GM18858 (cell line): Measurements from ENCODE around the gene ACAD8.
"Not testable (repeated sequence)": the region's sequence is repeated elsewhere in the genome, so short reads cannot be mapped to it uniquely, and the experiment has no call there.

Experiments used
- ATAC-seq: cut with Tn5 transposase; IDR thresholded peaks from one replicate; pipeline ENCODE4 v1.9.1; 2021; ENCODE audit not compliant: unreplicated experiment

ACAD8 gene

DNA sequence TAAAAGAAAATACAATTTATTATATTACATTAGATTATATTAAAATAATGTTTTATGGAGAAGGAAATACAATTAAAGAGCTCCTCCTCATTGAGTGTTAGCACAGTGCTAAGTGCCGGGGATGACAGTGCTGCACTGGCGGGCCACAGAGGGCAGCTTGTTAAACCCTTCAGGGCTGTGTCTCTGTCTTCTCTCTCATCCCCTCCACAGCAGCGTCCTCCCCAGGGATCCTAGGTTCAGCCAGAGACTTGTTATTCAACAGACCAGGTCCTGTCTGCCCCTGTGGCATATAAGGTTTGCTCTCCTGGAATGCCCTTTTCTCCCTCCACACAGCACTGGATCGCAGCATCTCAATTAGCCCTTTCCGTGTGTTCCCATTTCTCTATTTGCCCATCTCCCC lies 14.4 kb upstream of the ACAD8 start:
- no peak for ATAC-seq

- no peak for ATAC-seq
These were observed 12.8 kb upstream of the ACAD8 start for GRCh38 chr11:134240592-134240991.

- ATAC-seq: no peak
These were observed 11.0 kb upstream of the ACAD8 start for GRCh38 chr11:134242376-134242775.

- ATAC-seq: no peak
These were observed 9.5 kb upstream of the ACAD8 start for GRCh38 chr11:134243913-134244312.

- ATAC-seq: no peak
These were observed 8.8 kb upstream of the ACAD8 start for GRCh38 chr11:134244593-134244992.

DNA sequence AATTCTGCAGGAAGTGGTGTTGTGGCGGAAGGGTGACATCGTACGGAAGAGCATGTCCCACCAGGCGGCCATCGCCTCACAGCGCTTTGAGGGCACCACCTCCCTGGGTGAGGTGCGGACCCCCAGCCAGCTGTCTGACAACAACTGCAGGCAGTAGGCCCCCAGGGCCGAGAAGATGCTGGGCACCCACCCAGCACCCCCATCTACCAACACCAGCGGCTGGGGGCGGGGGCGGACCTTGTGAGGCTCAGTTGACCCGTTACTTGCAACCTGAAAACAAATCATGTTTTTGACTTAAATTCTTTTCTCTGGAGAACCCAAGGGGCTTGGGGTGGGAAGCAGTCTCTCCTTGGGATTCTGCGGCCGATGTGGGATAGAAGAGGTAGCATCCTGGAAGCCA lies 7.9 kb upstream of the ACAD8 start:
- no peak for ATAC-seq

- ATAC-seq: no peak
These were observed 7.3 kb upstream of the ACAD8 start for GRCh38 chr11:134246100-134246499.

- ATAC-seq: no peak
These were observed 6.7 kb upstream of the ACAD8 start for GRCh38 chr11:134246678-134247077.

DNA sequence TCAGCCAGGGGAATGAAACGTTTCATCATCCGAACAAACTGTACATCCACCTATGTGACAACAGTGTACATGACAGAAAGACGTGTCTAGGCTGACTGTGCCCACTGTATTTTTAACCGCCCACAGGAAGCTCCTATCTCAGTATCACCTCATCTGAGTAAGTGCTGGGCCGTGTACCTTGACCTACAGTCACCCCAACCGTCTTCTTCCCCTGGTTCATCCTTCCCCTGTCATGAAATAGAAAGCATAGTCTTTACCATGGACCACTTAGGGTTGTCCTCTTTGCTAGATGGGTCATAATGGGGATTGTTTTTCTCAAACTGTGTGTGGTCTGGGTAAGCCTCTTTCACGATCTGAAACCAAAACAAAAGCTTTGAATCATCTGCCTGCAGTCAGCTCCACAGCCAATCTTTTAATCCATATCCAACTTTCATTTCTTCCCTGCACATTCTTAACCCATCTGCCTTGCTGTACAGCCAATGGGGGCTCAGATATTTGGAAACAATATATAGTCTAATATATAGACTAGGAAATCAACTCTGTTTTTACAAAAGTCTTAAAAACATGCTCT lies 4.4 kb upstream of the ACAD8 start:
- no peak for ATAC-seq

GRCh38 chr11:134250246-134250645 lies 3.1 kb upstream of the ACAD8 start:
- no peak for ATAC-seq

GRCh38 chr11:134250675-134251074 lies 2.7 kb upstream of the ACAD8 start:
- ATAC-seq: no peak

GRCh38 chr11:134252346-134253187 lies 801 bp upstream of the ACAD8 start:
- ATAC-seq: no peak

DNA sequence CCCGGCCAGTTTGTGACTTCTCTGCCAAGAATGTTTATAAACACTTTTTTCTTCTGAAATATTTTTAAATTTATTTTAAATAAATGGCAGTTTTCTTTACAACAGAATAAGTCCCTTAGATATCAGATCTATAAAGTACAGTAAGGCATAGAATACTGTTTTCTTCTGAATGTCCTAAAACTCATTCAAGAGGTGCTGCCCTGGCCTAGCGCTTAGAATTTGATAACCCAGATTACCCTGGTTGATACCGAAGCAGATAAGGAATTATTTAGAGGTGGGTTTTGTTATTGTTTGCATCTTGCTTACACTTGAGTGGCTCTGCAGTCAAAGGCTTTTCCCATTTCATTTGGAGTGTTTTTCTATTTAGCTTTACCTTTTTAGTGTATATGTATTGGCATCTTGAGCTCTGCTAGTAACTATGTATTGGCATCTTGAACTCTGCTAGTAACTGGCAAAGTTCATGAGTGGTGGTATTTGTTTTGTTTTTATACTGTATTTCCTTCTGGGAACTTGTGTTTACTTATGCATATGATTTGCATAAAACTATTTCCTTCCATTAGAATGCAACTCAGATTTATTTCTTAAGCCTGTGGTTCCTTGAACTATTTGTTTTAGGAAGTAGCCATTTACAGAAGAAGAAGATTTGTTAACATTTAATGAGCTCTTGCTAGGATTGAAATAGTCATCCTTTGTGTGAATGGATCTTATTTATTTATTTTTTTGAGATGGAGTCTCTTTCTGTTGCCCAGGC lies 1.2 kb downstream of the ACAD8 start:
- no peak for ATAC-seq

DNA sequence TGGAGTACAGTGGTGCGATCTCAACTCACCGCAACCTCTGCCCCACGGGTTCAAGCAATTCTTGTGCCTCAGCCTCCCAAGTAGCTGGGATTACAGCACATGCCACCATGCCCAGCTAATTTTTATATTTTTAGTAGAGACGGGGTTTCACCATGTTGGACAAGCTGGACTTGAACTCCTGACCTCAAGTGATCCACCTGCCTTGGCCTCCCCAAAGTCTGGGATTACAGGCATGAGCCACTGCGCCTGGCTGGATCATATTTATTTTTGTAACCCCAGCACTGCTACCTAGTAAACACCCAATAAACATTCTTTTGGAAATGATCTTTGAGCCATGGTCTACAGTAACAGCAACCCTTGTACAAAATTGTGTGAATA lies 1.8 kb downstream of the ACAD8 start:
- not testable (repeated sequence) for ATAC-seq

DNA sequence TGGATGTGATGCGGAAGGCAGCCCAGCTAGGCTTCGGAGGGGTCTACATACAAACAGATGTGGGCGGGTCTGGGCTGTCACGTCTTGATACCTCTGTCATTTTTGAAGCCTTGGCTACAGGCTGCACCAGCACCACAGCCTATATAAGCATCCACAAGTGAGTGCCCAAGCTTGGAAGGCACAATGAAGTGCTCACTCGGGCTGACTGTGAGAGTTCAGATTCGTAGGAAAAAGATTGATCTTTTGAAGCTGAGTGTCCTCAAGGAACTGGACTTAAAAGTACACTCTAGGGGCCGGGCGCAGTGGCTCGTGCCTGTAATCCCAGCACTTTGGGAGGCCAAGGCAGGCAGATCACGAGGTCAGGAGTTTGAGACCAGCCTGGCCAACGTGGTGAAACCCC lies 3.7 kb downstream of the ACAD8 start:
- no peak for ATAC-seq

GRCh38 chr11:134258577-134258976 lies 5.2 kb downstream of the ACAD8 start:
- no peak for ATAC-seq

DNA sequence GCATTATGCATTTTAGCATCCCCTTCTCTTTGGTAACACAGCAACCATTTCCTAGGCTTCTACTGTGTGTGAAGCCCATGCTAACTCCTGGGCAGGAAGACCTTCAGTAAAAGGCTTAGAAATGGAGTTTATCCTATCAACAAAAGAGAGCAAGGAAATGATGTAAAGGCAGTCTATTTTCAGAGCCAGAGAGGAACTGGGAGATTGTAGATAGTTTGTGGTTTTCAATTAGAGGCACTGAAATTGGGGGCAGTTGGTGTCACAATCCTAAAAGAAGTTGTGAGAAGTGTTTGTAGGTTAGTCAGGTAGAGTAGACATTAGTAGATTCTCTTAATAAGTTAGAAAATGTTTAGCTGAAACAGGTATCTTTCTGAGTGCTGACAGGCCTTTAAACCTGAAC lies 7.1 kb downstream of the ACAD8 start:
- no peak for ATAC-seq

DNA sequence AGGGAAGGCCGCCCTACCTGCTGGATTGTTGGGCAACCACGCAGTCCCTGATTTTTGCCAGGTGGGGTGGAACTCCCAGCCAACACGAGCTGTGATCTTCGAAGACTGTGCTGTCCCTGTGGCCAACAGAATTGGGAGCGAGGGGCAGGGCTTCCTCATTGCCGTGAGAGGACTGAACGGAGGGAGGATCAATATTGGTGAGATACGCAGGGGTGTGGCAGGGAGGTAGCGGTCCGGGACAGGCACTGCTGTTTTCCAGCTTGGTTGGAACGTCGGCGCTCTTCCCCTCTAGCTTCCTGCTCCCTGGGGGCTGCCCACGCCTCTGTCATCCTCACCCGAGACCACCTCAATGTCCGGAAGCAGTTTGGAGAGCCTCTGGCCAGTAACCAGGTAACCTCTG lies 7.6 kb downstream of the ACAD8 start:
- no peak for ATAC-seq

- no peak for ATAC-seq
These were observed 8.5 kb downstream of the ACAD8 start for GRCh38 chr11:134261626-134262488.

GRCh38 chr11:134264966-134265764 lies 11.8 kb downstream of the ACAD8 start:
- no peak for ATAC-seq
